DOHH2 (cell line): ENCODE data around the gene JAG2.

Experiments used
- H3F3A ChIP-seq: fragments of 200-600 bp; sonication (generic), shearing (Covaris generic); 2 replicates; pipeline ENCODE4 v1.6.0; 2016; ENCODE audit warnings: antibody characterized with exemption, mild to moderate bottlenecking; ENCODE audit not compliant: control insufficient read depth, insufficient read depth
- H3K27ac ChIP-seq: fragments of 200-600 bp; sonication (generic); 2 replicates; pipeline ENCODE4 v1.5.1; 2014; ENCODE audit warnings: low read depth, mild to moderate bottlenecking, low read length, moderate library complexity
- H3K27me3 ChIP-seq: fragments of 200-600 bp; sonication (generic); 2 replicates; pipeline ENCODE4 v1.6.1; 2014; ENCODE audit warnings: mild to moderate bottlenecking, low read length, mixed read lengths; ENCODE audit not compliant: control insufficient read depth
- H3K36me3 ChIP-seq: fragments of 200-600 bp; sonication (generic); 2 replicates; pipeline ENCODE4 v1.6.1; 2014; ENCODE audit warnings: mild to moderate bottlenecking, low read length, moderate library complexity, mixed read lengths; ENCODE audit not compliant: control insufficient read depth
- H3K4me1 ChIP-seq: fragments of 200-600 bp; sonication (generic); 2 replicates; pipeline ENCODE4 v1.6.1; 2014; ENCODE audit warnings: mild to moderate bottlenecking, low read length, mixed read lengths; ENCODE audit not compliant: control insufficient read depth
- H3K4me2 ChIP-seq: fragments of 200-600 bp; sonication (generic); 2 replicates; pipeline ENCODE4 v1.6.0; 2014; ENCODE audit warnings: mild to moderate bottlenecking, low read length, moderate library complexity
- H3K4me3 ChIP-seq: fragments of 200-600 bp; sonication (generic); 2 replicates; pipeline ENCODE4 v1.5.1; 2014; ENCODE audit warnings: mild to moderate bottlenecking, low read length, mixed read lengths
- H3K79me2 ChIP-seq: fragments of 200-600 bp; sonication (generic); 2 replicates; pipeline ENCODE4 v1.6.1; 2014; ENCODE audit warnings: mild to moderate bottlenecking, low read length, mixed read lengths; ENCODE audit not compliant: control insufficient read depth
- H3K9me2 ChIP-seq: fragments of 200-600 bp; sonication (generic); replicated peaks from 2 replicates; pipeline ENCODE4 v1.6.1; 2014; ENCODE audit warnings: mild to moderate bottlenecking, low read length, mixed read lengths; ENCODE audit not compliant: control insufficient read depth
- H3K9me3 ChIP-seq: fragments of 200-600 bp; sonication (generic); 2 replicates; pipeline ENCODE4 v1.6.1; 2014; ENCODE audit warnings: antibody characterized with exemption, low read length, mixed read lengths; ENCODE audit not compliant: control insufficient read depth, insufficient read depth
- H4K20me1 ChIP-seq: fragments of 200-600 bp; sonication (generic); 2 replicates; pipeline ENCODE4 v1.6.0; 2014; ENCODE audit warnings: low read depth, mild to moderate bottlenecking, antibody characterized with exemption, low read length, moderate library complexity; ENCODE audit not compliant: control insufficient read depth, insufficient read depth
- CTCF ChIP-seq: fragments of 200-600 bp; sonication (generic); IDR thresholded peaks from one replicate; pipeline ENCODE4 v1.5.1; 2014; ENCODE audit warnings: antibody characterized with exemption, mild to moderate bottlenecking, low read depth, low read length; ENCODE audit not compliant: poor library complexity, severe bottlenecking
- EZH2phosphoT487 ChIP-seq: fragments of 200-600 bp; sonication (generic); IDR thresholded peaks from 2 replicates; pipeline ENCODE4 v1.6.1; 2017; ENCODE audit warnings: borderline replicate concordance, mild to moderate bottlenecking, antibody characterized with exemption, low read length, moderate library complexity, mixed read lengths

JAG2 gene

GRCh38 chr14:105184461-105184860, 15.9 kb upstream of the JAG2 start:
- H3K27me3 ChIP-seq = peaks cover 44% of the 10 kb centered on the region
- H3K4me3 ChIP-seq = no peak overlapping the region
- H3K79me2 ChIP-seq = no peaks in the 10 kb centered on the region
- H3K27ac ChIP-seq = no peak overlapping the region
- H3K36me3 ChIP-seq = no peaks in the 10 kb centered on the region
- no peaks in the 10 kb centered on the region; the same call in 1 of the 2 replicates for H4K20me1 ChIP-seq
- no peak overlapping the region for H3K4me2 ChIP-seq
- H3K9me2 ChIP-seq = no peaks in the 10 kb centered on the region
- H3F3A ChIP-seq = no peaks in the 10 kb centered on the region
- TF ChIP-seq EZH2phosphoT487 = no peak
- no peak for TF ChIP-seq CTCF
- H3K4me1 ChIP-seq = peaks cover 12% of the 10 kb centered on the region
- peaks cover 5% of the 10 kb centered on the region; the same call in 1 of the 2 replicates for H3K9me3 ChIP-seq

GRCh38 chr14:105182296-105183020, 13.9 kb upstream of the JAG2 start:
- TF ChIP-seq EZH2phosphoT487 = no peak
- no peak for TF ChIP-seq CTCF
- Histone ChIP-seq H3K4me1 (peaks cover 12% of the 10 kb centered on the region), H3F3A (no peaks in the 10 kb centered on the region), H3K27ac (no peak overlapping the region), H3K4me2 (no peak overlapping the region), H3K9me2 (no peaks in the 10 kb centered on the region), H3K4me3 (no peak overlapping the region), H4K20me1 (no peaks in the 10 kb centered on the region; the same call in 1 of the 2 replicates), H3K27me3 (peaks cover 46% of the 10 kb centered on the region), H3K79me2 (no peaks in the 10 kb centered on the region), H3K9me3 (no peaks in the 10 kb centered on the region), H3K36me3 (no peaks in the 10 kb centered on the region)

GRCh38 chr14:105181549-105182295, 13.1 kb upstream of the JAG2 start:
- Histone ChIP-seq H3K9me3 (no peaks in the 10 kb centered on the region), H3K36me3 (no peaks in the 10 kb centered on the region), H3K4me3 (peak overlapping the region; percentile 38; the same call in 1 of the 2 replicates), H3F3A (no peaks in the 10 kb centered on the region), H3K79me2 (no peaks in the 10 kb centered on the region), H3K9me2 (no peaks in the 10 kb centered on the region), H4K20me1 (no peaks in the 10 kb centered on the region; the same call in 1 of the 2 replicates), H3K4me1 (peaks cover 12% of the 10 kb centered on the region), H3K4me2 (peak overlapping the region; percentile 63), H3K27me3 (peaks cover 46% of the 10 kb centered on the region), H3K27ac (no peak overlapping the region)
- TF ChIP-seq CTCF (no peak), EZH2phosphoT487 (no peak)
